Adrenal gland (tissue), 12 donors: ENCODE results near the gene SLC35C1. TPM values are rescaled to one million over a fixed set of nuclear protein-coding genes. Genes with fewer than 3 reads are reported as not detected.

Experiments
- DNase-seq, 7 donors: peaks; one replicate each; pipeline ENCODE4 v3.0.0-alpha.2; 2019 to 2020
- H3K27ac ChIP-seq, 5 donors: fragments of 200-600 bp; sonication (generic) in 4 of 5; 1 replicate in 3 of 5; 2 replicates in 2 of 5; pipeline versions ENCODE4 v1.5.1 to v1.8.0; 2016 to 2020; ENCODE audit warnings: mild to moderate bottlenecking in 1 of 5
- H3K27me3 ChIP-seq: fragments of 200-600 bp; 2 replicates; pipeline ENCODE4 v1.8.0; 2021
- H3K36me3 ChIP-seq, 2 donors: fragments of 200-600 bp; replicated peaks in 1 of 2; 1 replicate in 1 of 2; 2 replicates in 1 of 2; pipeline versions ENCODE4 v1.5.1 to v1.8.0; 2018 to 2022
- H3K4me1 ChIP-seq, 2 donors: fragments of 200-600 bp; replicated peaks in 1 of 2; 1 replicate in 1 of 2; 2 replicates in 1 of 2; pipeline versions ENCODE4 v1.5.1 to v1.8.0; 2018 to 2021
- H3K4me3 ChIP-seq, 4 donors: fragments of 200-600 bp; sonication (generic) in 3 of 4; one replicate each; pipeline ENCODE4 v1.5.1; 2016 to 2018
- H3K9me3 ChIP-seq, 3 donors: fragments of 200-600 bp; sonication (generic) in 1 of 3; replicated peaks in 1 of 3; 1 replicate in 2 of 3; 2 replicates in 1 of 3; pipeline versions ENCODE4 v1.5.1 to v1.8.0; 2016 to 2021
- POLR2A ChIP-seq, 2 donors: fragments of 450-650 bp; IDR thresholded peaks; one replicate each; pipeline ENCODE4 v1.6.1; 2017; ENCODE audit warnings: antibody characterized with exemption in 2 of 2, mild to moderate bottlenecking in 2 of 2, moderate library complexity in 1 of 2
- WGBS, 4 donors: extraction: QIAGEN DNeasy Blood & Tissue Kit in 2 of 4; methylation state at CpG; one replicate each; pipeline versions ENCODE4 v1.1.5 to v1.1.7; 2013 to 2017; 5-methylcytosine and 5-hydroxymethylcytosine counted together
- intact Hi-C, 2 donors: fragments of 100-400 bp; cut with DNase I; formaldehyde crosslinking; loops; one replicate each; pipeline versions ENCODE4 v1.14.1 to v1.15.0; 2022 to 2023
- polyA plus RNA-seq, 3 donors: library from polyadenylated mRNA; stranded (reverse); fragments of 200-250 nt in 2 of 3; fragments of 350-450 nt in 1 of 3; fragmentation: Illumina TruSeq in 1 of 3; extraction: RNeasy Lipid Tissue Mini Kit (QIAGEN cat#74804) in 1 of 3; gene quantifications; one replicate each; pipeline ENCODE4 v1.2.3, GENCODE V29; 2013 to 2014
- total RNA-seq, 9 donors: library from RNA; depleted of rRNA in 4 of 9; stranded (reverse); fragments of >200 nt in 4 of 9; fragments of 120-200 nt in 1 of 9; fragmentation: NEBNext Ultra II Directional in 1 of 9; extraction: Animal tissue kit (Norgen Biotek cat#: 25700) in 1 of 9; gene quantifications; one replicate each; pipeline versions ENCODE4 v1.1.0 to v1.2.4, GENCODE V29; 2013 to 2023
- TF ChIP-seq, protein P1 (sequence below), 6 experiments: fragments of 450-650 bp in 4 of 6; fragments of 200-600 bp in 2 of 6; sonication (generic) in 1 of 6; IDR thresholded peaks; 1 replicate in 5 of 6; 2 replicates in 1 of 6; pipeline versions ENCODE4 v1.5.1 to v1.8.0; 2016 to 2021; ENCODE audit warnings: antibody characterized with exemption in 6 of 6, mild to moderate bottlenecking in 2 of 6, moderate library complexity in 1 of 6
- donor health status: healthy with polysubstance abuse.
- donor health status: Bipolar disorder and iron deficiency.
- donor health status: DM: yes; HTN: yes; CAD: no.
- donor health status: DM: no; HTN: no; CAD: no.
- donor health status: DM: no; HTN: no; CAD: no.
- donor health status: DM: yes; HTN: yes; CAD: no.

The SLC35C1 gene
- total and polyA plus RNA-seq, 12 donors = 4.4 to 17.3 (median 10.1) TPM

- no peak for TF ChIP-seq POLR2A (IDR thresholded peaks at IDR 0.05)
- TF ChIP-seq, protein P1, sequence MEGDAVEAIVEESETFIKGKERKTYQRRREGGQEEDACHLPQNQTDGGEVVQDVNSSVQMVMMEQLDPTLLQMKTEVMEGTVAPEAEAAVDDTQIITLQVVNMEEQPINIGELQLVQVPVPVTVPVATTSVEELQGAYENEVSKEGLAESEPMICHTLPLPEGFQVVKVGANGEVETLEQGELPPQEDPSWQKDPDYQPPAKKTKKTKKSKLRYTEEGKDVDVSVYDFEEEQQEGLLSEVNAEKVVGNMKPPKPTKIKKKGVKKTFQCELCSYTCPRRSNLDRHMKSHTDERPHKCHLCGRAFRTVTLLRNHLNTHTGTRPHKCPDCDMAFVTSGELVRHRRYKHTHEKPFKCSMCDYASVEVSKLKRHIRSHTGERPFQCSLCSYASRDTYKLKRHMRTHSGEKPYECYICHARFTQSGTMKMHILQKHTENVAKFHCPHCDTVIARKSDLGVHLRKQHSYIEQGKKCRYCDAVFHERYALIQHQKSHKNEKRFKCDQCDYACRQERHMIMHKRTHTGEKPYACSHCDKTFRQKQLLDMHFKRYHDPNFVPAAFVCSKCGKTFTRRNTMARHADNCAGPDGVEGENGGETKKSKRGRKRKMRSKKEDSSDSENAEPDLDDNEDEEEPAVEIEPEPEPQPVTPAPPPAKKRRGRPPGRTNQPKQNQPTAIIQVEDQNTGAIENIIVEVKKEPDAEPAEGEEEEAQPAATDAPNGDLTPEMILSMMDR (IDR thresholded peaks at IDR 0.05) = no peak
- Histone ChIP-seq H3K4me3 (no peak overlapping the region), H3K27ac (no peak overlapping the region), H3K27me3 (no peaks in the 10 kb centered on the region), H3K4me1 (no peaks in the 10 kb centered on the region), H3K36me3 (no peaks in the 10 kb centered on the region), H3K9me3 (no peaks in the 10 kb centered on the region)
- intact Hi-C loops = no loop called here
- whole genome bisulfite sequencing, 4 donors = 90 to 99% (median 95%) methylated on average over 3 of the region's 3 CpGs
- DNase-seq = no peak
Measured at GRCh38 chr11:45799562-45799961, 5.4 kb upstream of the SLC35C1 start.

DNA sequence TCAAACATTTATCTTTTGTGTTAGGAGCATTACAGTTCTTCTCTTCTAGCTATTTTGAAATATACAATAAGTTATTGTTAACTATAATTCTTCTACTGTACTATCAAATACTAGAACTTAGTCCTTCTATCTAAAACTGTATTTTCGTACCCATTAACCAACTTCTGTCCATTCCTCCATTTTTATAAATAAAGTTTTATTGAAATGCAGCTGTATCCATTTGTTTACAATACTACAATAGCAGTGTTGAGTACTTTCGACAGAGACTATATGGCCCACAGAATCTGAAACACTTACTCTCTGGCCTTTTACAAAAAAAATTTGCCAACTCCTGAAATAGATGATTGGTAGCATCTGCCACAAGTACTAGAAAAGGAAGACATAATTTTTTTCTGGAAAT is 4.7 kb upstream of the SLC35C1 start:
- Histone ChIP-seq H3K27ac (no peak overlapping the region), H3K4me3 (no peak overlapping the region), H3K27me3 (no peaks in the 10 kb centered on the region), H3K9me3 (no peaks in the 10 kb centered on the region), H3K36me3 (no peaks in the 10 kb centered on the region), H3K4me1 (no peaks in the 10 kb centered on the region)
- no peak for DNase-seq
- TF ChIP-seq, protein P1 (IDR thresholded peaks at IDR 0.05) = no peak
- TF ChIP-seq POLR2A (IDR thresholded peaks at IDR 0.05) = no peak
- intact Hi-C loops = no loop called here
- WGBS, 4 donors = 79 to 90% (median 89%) methylated on average over 2 of the region's 2 CpGs

DNA sequence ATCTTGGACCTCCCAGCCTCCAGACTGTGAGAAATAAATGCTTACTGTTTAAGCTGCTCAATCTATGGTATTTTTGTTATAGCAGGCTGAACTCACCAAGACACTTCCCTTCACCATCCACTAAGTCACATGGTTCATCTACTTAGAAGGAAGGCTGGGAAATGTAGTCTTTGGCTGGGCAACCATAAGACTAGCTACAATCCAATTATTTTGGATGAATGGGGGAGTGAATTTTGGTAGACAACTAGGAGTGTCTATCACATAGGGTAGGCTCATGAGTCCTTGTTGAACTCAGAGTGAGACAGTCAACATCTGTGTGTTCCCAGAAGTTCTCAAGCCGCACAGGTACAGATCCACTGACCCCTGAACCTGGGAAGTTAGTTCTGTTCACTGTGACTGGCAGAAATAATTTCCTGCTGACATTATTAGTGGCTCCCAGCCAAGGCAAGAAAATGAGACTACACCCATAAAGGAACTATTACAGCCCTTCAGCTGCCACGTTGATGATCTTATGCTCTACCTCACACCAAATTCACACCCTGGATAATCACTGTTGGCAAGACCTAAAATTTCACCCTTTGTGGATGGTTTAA is 3.1 kb upstream of the SLC35C1 start:
- Histone ChIP-seq H3K27ac (no peak overlapping the region), H3K4me1 (peaks cover 12 to 13% of the 10 kb centered on the region in 2 donors), H3K9me3 (no peaks in the 10 kb centered on the region), H3K4me3 (no peak overlapping the region), H3K27me3 (no peaks in the 10 kb centered on the region), H3K36me3 (no peaks in the 10 kb centered on the region)
- WGBS, 4 donors = 77 to 95% (median 82%) methylated on average over 2 of the region's 2 CpGs
- no peak for DNase-seq
- intact Hi-C loops = no loop called here
- no peak for TF ChIP-seq POLR2A (IDR thresholded peaks at IDR 0.05)
- TF ChIP-seq, protein P1 (IDR thresholded peaks at IDR 0.05) = no peak

DNA sequence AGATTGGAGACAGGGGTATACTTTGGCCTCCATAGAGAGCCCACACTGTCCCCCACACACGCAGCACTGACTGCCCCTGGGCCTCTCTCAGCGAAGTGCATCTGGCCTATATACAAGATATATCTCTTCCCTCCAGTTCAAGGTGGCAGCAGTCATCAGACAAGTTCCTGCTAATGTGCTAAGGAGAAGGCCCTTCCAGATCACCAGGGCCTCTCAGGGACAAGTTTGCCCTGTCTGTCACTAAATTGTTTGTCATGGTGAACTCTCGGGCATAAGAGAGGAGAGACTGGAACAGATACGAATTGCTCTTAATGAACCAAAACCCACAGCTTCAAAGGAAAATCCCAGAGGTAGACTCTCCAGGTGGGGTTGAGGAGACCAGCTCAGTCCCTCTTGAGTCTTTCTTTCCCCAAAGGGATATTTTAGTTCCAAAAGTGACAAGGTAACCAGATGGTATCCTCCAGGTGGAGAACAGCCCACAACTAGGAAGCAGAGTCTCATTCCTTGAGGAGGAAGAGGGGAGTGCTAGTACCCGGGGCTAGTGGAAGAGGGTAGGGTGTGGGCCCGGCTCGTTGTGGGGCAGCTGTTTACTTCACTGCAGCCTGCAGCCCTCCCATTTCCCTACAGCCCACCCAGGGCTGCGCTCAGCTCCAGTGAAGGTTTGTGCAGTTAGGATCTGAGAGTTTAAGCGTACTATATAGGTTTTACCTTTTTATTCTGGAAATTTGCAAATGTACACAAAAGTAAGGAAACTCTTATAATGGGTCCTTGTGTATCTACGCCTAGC is 2.2 kb upstream of the SLC35C1 start:
- intact Hi-C loops = no loop called here
- Histone ChIP-seq H3K27me3 (no peaks in the 10 kb centered on the region), H3K9me3 (no peaks in the 10 kb centered on the region), H3K4me3 (no peak overlapping the region), H3K27ac (no peak overlapping the region), H3K36me3 (no peaks in the 10 kb centered on the region), H3K4me1 (peaks cover 20 to 22% of the 10 kb centered on the region in 2 donors)
- WGBS, 4 donors = 91 to 98% (median 95%) methylated on average over 8 to 10 of the region's 10 CpGs
- TF ChIP-seq POLR2A (IDR thresholded peaks at IDR 0.05) = no peak
- TF ChIP-seq, protein P1 (IDR thresholded peaks at IDR 0.05) = no peak
- no peak for DNase-seq
